Stimulated activated CD4-positive, alpha-beta T cell treated with anti-CD3 and anti-CD28 coated beads, Interleukin-2, amount 100 ng/mL, for 24 hours (primary cell): Measurements from ENCODE around the gene DSG4.

Experiments
- DNase-seq, 2 donors: peaks; one replicate each; pipeline ENCODE4 v3.0.0-alpha.2; 2020

The DSG4 gene

GRCh38 chr18:31450409-31450808, 73.8 kb downstream of the DSG4 start:
- no peak for DNase-seq

- DNase-seq = no peak
These were observed 75.0 kb downstream of the DSG4 start for GRCh38 chr18:31451625-31452024.

DNA sequence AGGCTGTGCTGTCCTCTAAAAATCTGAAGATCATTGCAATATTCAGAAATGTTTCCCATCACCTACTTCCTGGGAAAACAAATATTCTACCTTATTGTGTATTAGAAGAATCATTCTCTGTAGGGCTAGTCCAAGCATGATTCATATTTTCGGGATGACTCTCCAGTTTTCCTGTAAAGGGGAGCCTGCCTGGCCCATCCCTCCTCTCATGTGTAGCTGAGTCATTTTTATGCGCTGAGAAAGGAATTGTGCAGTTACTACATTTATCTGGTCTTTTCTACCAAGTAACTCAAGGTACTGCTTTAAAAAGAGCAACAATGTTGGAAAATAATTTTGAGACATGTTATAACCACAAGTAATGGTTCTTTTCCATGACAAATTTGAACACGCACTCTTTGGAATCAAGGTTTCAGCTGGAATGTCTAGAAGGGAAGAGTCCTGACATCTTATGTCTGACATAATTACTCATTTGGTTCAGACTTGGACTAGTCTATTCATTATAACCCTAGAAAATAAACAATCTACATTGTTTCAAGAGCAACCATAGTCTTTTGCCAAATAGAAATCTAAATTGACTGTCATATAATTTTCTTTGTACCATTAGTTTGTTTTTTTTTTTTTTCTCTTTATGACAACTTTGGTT, 77.6 kb downstream of the DSG4 start:
- DNase-seq = no peak
